ENCODE results near the gene NELL2. TPM values are rescaled to one million over a fixed set of nuclear protein-coding genes. Genes with fewer than 3 reads are reported as not detected.

The NELL2 gene
- total RNA-seq, 2 experiments from 2014 or later: 0.95 to 1.8 TPM

- intact Hi-C loops (cut with micrococcal nuclease; ENCODE audit: unreplicated experiment): no loop called here
- Histone ChIP-seq H3K4me3 (ENCODE audit: low read depth, low read length, poor library complexity, severe bottlenecking) (no peak overlapping the region), H4K20me1 (ENCODE audit: insufficient read depth, low read length) (no peaks in the 10 kb centered on the region), H3K27ac (ENCODE audit: low read depth, low read length, poor library complexity, severe bottlenecking) (no peak overlapping the region), H3K36me3 (ENCODE audit: insufficient read depth, low read length) (no peaks in the 10 kb centered on the region), H3K9me2 (ENCODE audit: insufficient read depth, low read length) (no peaks in the 10 kb centered on the region), H3K4me1 (ENCODE audit: insufficient read depth, low read length, poor library complexity, severe bottlenecking) (no peaks in the 10 kb centered on the region), H3K9me3 (ENCODE audit: low read length) (no peaks in the 10 kb centered on the region), H3K79me2 (ENCODE audit: insufficient read depth, low read depth, low read length) (no peaks in the 10 kb centered on the region), H2AFZ (ENCODE audit: low read length) (no peak overlapping the region), H3K4me2 (ENCODE audit: low read length) (no peak overlapping the region)
- no peak for TF ChIP-seq EZH2phosphoT487 (IDR thresholded peaks at IDR 0.05; ENCODE audit: borderline replicate concordance, low read depth, low read length)
- TF ChIP-seq CTCF (conservative IDR thresholded peaks at IDR 0.05; ENCODE audit: low read length): no peak
- CTCF ChIA-PET (ENCODE audit: unreplicated experiment): no interaction called here
- DNase-seq (ENCODE audit: low spot score): no peak
- POLR2A ChIA-PET: no interaction called here
- no TSS peak for BruUV-seq (replicated peaks)
These were observed 13.8 kb upstream of the NELL2 start for GRCh38 chr12:44889926-44890325.

GRCh38 chr12:44889162-44889561 is 13.0 kb upstream of the NELL2 start:
- no TSS peak for BruUV-seq (replicated peaks)
- Histone ChIP-seq H3K4me3 (ENCODE audit: low read depth, low read length, poor library complexity, severe bottlenecking) (no peak overlapping the region), H2AFZ (ENCODE audit: low read length) (no peak overlapping the region), H3K4me2 (ENCODE audit: low read length) (no peak overlapping the region), H3K4me1 (ENCODE audit: insufficient read depth, low read length, poor library complexity, severe bottlenecking) (no peaks in the 10 kb centered on the region), H3K36me3 (ENCODE audit: insufficient read depth, low read length) (no peaks in the 10 kb centered on the region), H3K9me2 (ENCODE audit: insufficient read depth, low read length) (no peaks in the 10 kb centered on the region), H3K9me3 (ENCODE audit: low read length) (no peaks in the 10 kb centered on the region), H4K20me1 (ENCODE audit: insufficient read depth, low read length) (no peaks in the 10 kb centered on the region), H3K79me2 (ENCODE audit: insufficient read depth, low read depth, low read length) (no peaks in the 10 kb centered on the region), H3K27ac (ENCODE audit: low read depth, low read length, poor library complexity, severe bottlenecking) (no peak overlapping the region)
- intact Hi-C loops (cut with micrococcal nuclease; ENCODE audit: unreplicated experiment): no loop called here
- no peak for DNase-seq (ENCODE audit: low spot score)
- TF ChIP-seq EZH2phosphoT487 (IDR thresholded peaks at IDR 0.05; ENCODE audit: borderline replicate concordance, low read depth, low read length) (no peak), CTCF (conservative IDR thresholded peaks at IDR 0.05; ENCODE audit: low read length) (no peak)
- ChIA-PET CTCF (ENCODE audit: unreplicated experiment) (no interaction called here), POLR2A (no interaction called here)

- CTCF ChIA-PET (ENCODE audit: unreplicated experiment): no interaction called here
These were observed 9.8 kb upstream of the NELL2 start for GRCh38 chr12:44885902-44886301.

More at GRCh38 chr12:44885902-44886301, 9.8 kb upstream of the NELL2 start:
- no peak for DNase-seq (ENCODE audit: low spot score)
- no peaks in the 10 kb centered on the region for H3K79me2 ChIP-seq (ENCODE audit: insufficient read depth, low read depth, low read length)
- no peaks in the 10 kb centered on the region for H3K4me1 ChIP-seq (ENCODE audit: insufficient read depth, low read length, poor library complexity, severe bottlenecking)
- H3K27ac ChIP-seq (ENCODE audit: low read depth, low read length, poor library complexity, severe bottlenecking): no peak overlapping the region
- POLR2A ChIA-PET: interaction anchor here (0.8 to 0.9 kb wide), 2 partner anchors 10 to 12 kb away, joined by 3 read pairs; partner anchors contain the start of gene NELL2
- no peaks in the 10 kb centered on the region for H3K9me3 ChIP-seq (ENCODE audit: low read length)
- no TSS peak for BruUV-seq (replicated peaks)
- no peaks in the 10 kb centered on the region for H4K20me1 ChIP-seq (ENCODE audit: insufficient read depth, low read length)
- H3K4me3 ChIP-seq (ENCODE audit: low read depth, low read length, poor library complexity, severe bottlenecking): no peak overlapping the region
- no peaks in the 10 kb centered on the region for H3K9me2 ChIP-seq (ENCODE audit: insufficient read depth, low read length)
- TF ChIP-seq EZH2phosphoT487 (IDR thresholded peaks at IDR 0.05; ENCODE audit: borderline replicate concordance, low read depth, low read length) (no peak), CTCF (conservative IDR thresholded peaks at IDR 0.05; ENCODE audit: low read length) (no peak)
- H3K36me3 ChIP-seq (ENCODE audit: insufficient read depth, low read length): no peaks in the 10 kb centered on the region
- H3K4me2 ChIP-seq (ENCODE audit: low read length): no peak overlapping the region
- H2AFZ ChIP-seq (ENCODE audit: low read length): no peak overlapping the region
- intact Hi-C loops (cut with micrococcal nuclease; ENCODE audit: unreplicated experiment): no loop called here

Data from OCI-LY7 (cell line).